T-helper 2 cell treated with Interferon-gamma antibody and Interleukin-4, amounts not matched to agents 5 μg/mL and 100 μg/mL, for 36 hours (primary cell): Measurements from ENCODE around the gene KCNIP4.

Experiments used
- DNase-seq: peaks from one replicate; pipeline ENCODE4 v3.0.0; 2021; ENCODE audit warnings: low spot score
- H3K27ac Mint-ChIP-seq: one replicate; pipeline ENCODE4 v1.8.0; 2021; ENCODE audit warnings: mild to moderate bottlenecking, mixed read lengths
- H3K27me3 Mint-ChIP-seq: one replicate; pipeline ENCODE4 v1.8.0; 2021; ENCODE audit warnings: low read depth, mixed read lengths
- H3K36me3 Mint-ChIP-seq: one replicate; pipeline ENCODE4 v1.8.0; 2021; ENCODE audit warnings: low read depth, mixed read lengths
- H3K4me1 Mint-ChIP-seq: one replicate; pipeline ENCODE4 v1.8.0; 2021; ENCODE audit warnings: low read depth, mixed read lengths
- H3K4me3 Mint-ChIP-seq: one replicate; pipeline ENCODE4 v1.8.0; 2022; ENCODE audit warnings: mild to moderate bottlenecking, moderate library complexity, mixed read lengths
- H3K9me3 Mint-ChIP-seq: one replicate; pipeline ENCODE4 v1.8.0; 2021; ENCODE audit warnings: mixed read lengths

The KCNIP4 gene

DNA sequence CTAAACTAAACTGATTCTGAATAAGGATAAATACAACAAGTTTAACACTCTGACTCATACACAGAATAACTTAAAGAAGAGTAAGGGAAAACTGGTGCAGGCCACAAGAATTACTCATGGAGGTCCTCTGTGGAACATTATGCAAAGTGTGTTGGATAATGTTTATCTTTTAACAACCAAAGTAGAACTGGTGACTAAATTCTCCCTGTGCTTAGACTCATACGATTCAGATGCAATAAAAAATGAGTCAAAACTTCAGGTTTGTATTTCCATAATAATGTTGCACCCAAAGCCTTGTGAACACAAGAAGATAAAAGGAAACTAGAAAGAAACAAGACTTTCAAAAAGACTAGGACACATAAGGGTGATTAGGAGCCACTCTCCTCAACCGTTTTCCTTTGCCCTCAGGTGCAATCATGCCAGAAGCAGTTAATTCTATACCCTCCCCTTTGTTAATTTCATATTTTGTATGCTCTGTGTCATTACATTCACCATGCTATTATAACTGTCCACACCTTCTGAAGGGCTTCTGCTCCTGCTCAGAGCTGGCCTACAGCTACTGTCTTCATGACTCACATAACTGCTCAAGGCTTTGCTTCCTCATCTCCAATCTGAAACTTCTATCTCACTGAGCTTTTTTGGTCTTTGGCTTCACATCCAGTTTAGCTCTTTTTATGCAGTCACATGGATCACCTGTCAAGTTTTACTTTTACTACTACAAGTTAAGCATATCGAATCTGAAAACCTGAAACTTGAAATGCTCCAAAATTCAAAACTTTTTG is 60.2 kb downstream of the KCNIP4 start:
- DNase-seq: no peak
- peaks cover 18% of the 10 kb centered on the region for H3K9me3 Mint-ChIP-seq
- H3K27me3 Mint-ChIP-seq: no peaks in the 10 kb centered on the region
- no peak overlapping the region for H3K27ac Mint-ChIP-seq
- no peaks in the 10 kb centered on the region for H3K4me1 Mint-ChIP-seq
- no peaks in the 10 kb centered on the region for H3K36me3 Mint-ChIP-seq
- H3K4me3 Mint-ChIP-seq: no peak overlapping the region

DNA sequence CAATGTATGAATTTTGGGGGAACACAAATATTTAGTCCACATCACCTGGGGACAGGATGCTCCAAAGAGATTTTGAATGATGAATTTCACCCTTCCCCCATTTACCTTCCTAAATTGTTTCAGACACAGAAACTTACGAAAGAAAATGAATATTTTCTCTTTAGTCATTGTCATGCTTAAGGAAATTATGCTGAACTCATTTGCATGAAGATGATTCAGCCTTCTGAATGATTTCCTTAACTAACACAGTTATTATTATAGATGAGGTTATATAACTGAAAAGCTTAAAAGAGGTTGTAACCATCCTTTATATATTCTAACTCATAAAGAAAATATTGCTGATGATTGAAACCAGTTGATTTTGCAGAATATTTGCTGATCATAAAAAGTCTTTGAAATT is 61.1 kb downstream of the KCNIP4 start:
- no peaks in the 10 kb centered on the region for H3K27me3 Mint-ChIP-seq
- no peaks in the 10 kb centered on the region for H3K36me3 Mint-ChIP-seq
- H3K9me3 Mint-ChIP-seq: peaks cover 18% of the 10 kb centered on the region
- H3K4me1 Mint-ChIP-seq: no peaks in the 10 kb centered on the region
- no peak overlapping the region for H3K4me3 Mint-ChIP-seq
- H3K27ac Mint-ChIP-seq: no peak overlapping the region
- no peak for DNase-seq

DNA sequence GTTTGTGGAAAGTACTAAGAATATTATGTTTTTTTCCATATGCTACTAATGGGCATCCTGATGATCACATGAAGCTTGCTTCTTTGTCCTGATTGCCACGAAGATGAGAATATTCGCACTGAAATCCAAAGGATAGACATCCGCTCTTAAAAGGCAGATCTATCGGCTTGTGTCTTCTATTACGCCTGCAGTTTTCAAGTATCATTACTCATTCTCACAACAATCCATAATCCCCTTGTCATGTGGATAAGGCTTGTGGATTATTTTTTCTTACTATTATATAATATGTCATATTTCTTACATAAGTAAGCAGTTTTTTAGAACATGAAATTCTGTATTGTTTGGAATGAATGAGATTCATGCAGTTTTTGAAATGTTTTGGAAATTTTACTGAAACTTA is 62.8 kb downstream of the KCNIP4 start:
- H3K36me3 Mint-ChIP-seq: no peaks in the 10 kb centered on the region
- H3K4me3 Mint-ChIP-seq: no peak overlapping the region
- no peak overlapping the region for H3K27ac Mint-ChIP-seq
- H3K4me1 Mint-ChIP-seq: no peaks in the 10 kb centered on the region
- no peak for DNase-seq
- no peaks in the 10 kb centered on the region for H3K27me3 Mint-ChIP-seq
- peaks cover 18% of the 10 kb centered on the region for H3K9me3 Mint-ChIP-seq

DNA sequence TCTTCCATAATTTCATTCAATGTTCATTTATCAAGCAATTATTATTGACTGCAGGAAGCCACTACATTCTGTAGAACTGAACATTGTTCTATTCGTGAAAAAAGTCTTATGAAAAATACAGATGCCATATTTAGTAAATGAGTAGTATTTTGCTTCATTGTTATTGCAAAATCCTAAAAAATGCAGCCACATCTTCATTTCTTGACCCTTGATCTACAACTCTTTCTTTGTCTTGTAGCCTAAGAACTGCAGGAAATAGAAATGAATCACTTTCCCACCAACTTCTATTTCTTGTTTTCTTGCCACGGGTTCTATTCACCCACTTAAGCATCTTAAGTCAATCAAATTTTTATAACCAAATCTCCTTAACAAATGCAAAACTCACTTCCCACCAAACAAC is 63.3 kb downstream of the KCNIP4 start:
- Mint-ChIP-seq H3K27ac (no peak overlapping the region), H3K4me3 (no peak overlapping the region), H3K4me1 (no peaks in the 10 kb centered on the region), H3K9me3 (peaks cover 18% of the 10 kb centered on the region), H3K27me3 (no peaks in the 10 kb centered on the region), H3K36me3 (no peaks in the 10 kb centered on the region)
- no peak for DNase-seq

DNA sequence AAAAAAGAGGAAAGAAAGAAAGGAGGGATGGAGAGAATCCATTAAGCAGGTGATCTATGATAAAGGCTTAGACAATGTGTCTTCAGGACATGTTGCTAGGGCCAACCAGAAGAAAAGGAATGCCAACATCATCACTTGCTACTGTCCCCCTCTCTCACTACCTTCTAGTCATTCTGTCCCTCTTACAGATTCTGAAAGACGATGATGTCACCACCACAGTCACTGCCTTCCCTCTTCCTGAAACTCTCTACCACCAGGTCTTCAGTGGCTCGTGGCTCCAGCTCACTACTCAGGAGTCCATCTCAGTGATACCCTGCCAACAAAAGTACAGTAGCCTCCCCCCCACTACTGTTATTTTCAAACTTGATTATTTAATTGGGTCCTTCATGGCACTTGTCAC is 64.0 kb downstream of the KCNIP4 start:
- no peak overlapping the region for H3K27ac Mint-ChIP-seq
- DNase-seq: no peak
- no peak overlapping the region for H3K4me3 Mint-ChIP-seq
- H3K4me1 Mint-ChIP-seq: no peaks in the 10 kb centered on the region
- peaks cover 18% of the 10 kb centered on the region for H3K9me3 Mint-ChIP-seq
- no peaks in the 10 kb centered on the region for H3K36me3 Mint-ChIP-seq
- no peaks in the 10 kb centered on the region for H3K27me3 Mint-ChIP-seq

DNA sequence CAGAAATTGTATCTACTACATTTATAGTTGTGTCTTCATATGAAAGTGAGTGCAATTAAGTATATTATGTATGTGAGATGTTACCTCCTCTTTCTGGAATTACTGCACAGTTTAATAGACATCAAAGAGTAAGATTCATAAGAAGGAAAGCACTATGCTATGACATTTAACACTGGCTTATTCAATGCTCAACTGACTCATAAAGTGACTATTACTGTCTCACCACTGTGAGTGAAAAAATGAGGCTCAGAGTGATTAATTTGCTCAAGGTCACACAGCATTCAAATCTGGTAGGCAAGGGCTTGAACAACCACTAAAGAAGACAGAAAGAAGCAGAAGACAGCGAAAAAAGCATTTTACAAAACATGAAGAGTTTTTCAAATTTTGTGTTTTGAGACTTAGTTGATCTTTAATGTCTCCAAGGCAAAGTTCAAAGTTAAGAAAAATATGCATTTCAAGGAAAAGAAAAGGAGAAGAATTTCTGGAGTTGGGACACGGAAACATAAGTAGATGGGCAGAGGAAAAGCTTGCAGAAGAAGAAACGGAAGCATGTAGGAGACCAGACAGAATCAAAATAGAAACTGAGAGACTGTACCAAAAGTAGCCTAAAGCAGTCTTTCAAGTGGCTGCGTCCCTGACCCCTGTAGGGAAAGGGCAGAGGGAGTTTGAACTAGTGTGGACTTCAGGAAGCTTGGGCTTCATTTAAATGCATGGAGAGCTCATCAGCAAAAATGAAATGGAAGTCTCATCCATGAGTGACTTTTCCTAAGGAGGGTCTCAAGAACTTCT is 66.3 kb downstream of the KCNIP4 start:
- no peak for DNase-seq
- H3K4me3 Mint-ChIP-seq: no peak overlapping the region
- H3K4me1 Mint-ChIP-seq: no peaks in the 10 kb centered on the region
- no peaks in the 10 kb centered on the region for H3K36me3 Mint-ChIP-seq
- H3K27me3 Mint-ChIP-seq: no peaks in the 10 kb centered on the region
- H3K9me3 Mint-ChIP-seq: peaks cover 18% of the 10 kb centered on the region
- H3K27ac Mint-ChIP-seq: no peak overlapping the region

DNA sequence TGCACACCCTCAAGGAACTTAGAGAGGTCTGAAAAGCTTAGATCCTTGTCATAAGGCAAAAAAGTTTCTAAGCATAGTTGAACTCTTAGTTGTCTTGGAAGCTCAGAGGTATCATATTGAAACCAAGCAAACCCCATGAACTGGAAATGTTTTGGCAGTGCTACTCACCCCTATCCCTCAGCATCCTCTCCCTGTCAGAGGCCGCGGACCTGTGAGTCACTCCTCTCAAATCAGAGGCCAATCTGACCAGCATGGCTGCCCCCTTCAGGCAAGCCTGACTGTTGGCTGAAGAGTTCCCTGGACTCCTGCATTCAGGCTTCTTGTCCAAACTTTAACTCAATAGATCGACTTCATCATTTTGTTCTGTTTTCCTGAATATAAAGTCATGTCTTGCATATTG is 69.4 kb downstream of the KCNIP4 start:
- H3K27ac Mint-ChIP-seq: no peak overlapping the region
- DNase-seq: no peak
- H3K9me3 Mint-ChIP-seq: peaks cover 5% of the 10 kb centered on the region
- H3K27me3 Mint-ChIP-seq: no peaks in the 10 kb centered on the region
- H3K4me3 Mint-ChIP-seq: no peak overlapping the region
- H3K36me3 Mint-ChIP-seq: no peaks in the 10 kb centered on the region
- no peaks in the 10 kb centered on the region for H3K4me1 Mint-ChIP-seq

DNA sequence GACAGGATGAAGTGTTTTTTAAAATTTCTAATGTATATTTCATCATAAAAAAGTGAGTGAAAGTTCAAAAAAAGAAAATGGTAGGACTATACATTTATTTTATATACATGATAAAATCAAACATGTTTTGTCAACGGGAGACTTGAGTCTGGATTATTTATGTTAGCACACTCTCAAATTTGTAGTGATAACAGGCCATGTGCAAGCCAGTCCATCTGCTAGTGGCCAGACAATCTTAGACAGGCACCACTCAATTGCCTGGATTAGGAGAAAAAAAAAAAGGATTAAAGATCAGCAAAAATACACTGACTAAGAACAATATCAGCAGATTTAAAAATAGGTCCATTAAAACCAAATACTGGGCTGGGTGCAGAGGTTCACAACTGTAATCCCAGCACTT is 71.9 kb downstream of the KCNIP4 start:
- H3K36me3 Mint-ChIP-seq: no peaks in the 10 kb centered on the region
- H3K4me3 Mint-ChIP-seq: no peak overlapping the region
- no peak overlapping the region for H3K27ac Mint-ChIP-seq
- DNase-seq: no peak
- H3K9me3 Mint-ChIP-seq: peaks cover 2% of the 10 kb centered on the region
- no peaks in the 10 kb centered on the region for H3K4me1 Mint-ChIP-seq
- H3K27me3 Mint-ChIP-seq: no peaks in the 10 kb centered on the region

DNA sequence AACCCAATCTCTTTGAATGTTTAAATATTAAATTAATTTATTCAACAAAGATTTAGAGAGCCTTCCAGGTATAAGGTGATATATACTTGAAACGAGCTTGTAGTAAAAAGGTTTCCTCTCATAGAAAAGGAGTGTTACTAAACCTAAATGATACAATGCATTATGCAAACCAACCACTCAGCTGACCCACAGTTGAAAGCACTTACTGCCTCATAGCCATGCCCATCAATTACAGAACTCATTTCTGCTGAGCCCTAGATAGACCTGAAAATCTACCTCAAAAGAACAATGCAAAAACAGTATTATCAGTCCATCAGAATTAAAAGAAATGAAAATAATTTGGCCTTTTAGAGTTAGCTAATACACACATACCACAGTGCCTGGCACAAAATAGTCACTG is 75.4 kb downstream of the KCNIP4 start:
- no peak overlapping the region for H3K27ac Mint-ChIP-seq
- H3K27me3 Mint-ChIP-seq: no peaks in the 10 kb centered on the region
- peaks cover 3% of the 10 kb centered on the region for H3K9me3 Mint-ChIP-seq
- H3K4me1 Mint-ChIP-seq: no peaks in the 10 kb centered on the region
- H3K4me3 Mint-ChIP-seq: no peak overlapping the region
- no peaks in the 10 kb centered on the region for H3K36me3 Mint-ChIP-seq
- no peak for DNase-seq

DNA sequence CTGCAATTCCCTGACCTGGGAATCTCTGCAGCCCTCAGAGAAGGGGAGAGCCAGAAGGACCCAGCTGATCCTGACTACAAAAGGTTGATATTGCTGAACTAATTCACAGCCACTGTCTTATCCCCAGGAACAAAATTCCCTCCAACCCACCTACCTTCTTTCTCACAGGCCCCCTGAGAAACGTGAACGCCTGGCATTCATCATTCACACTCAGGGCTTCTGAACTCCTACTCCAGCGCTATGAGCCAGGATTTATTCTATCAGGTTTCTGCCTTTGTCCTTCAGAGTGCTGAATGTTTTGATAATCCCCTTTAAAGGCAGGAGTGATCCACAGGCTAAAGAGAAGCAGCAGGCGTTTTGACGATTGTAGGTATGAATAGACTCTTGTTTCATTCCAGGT is 76.5 kb downstream of the KCNIP4 start:
- no peaks in the 10 kb centered on the region for H3K36me3 Mint-ChIP-seq
- H3K4me3 Mint-ChIP-seq: no peak overlapping the region
- DNase-seq: no peak
- H3K27ac Mint-ChIP-seq: no peak overlapping the region
- no peaks in the 10 kb centered on the region for H3K4me1 Mint-ChIP-seq
- no peaks in the 10 kb centered on the region for H3K27me3 Mint-ChIP-seq
- peaks cover 3% of the 10 kb centered on the region for H3K9me3 Mint-ChIP-seq

DNA sequence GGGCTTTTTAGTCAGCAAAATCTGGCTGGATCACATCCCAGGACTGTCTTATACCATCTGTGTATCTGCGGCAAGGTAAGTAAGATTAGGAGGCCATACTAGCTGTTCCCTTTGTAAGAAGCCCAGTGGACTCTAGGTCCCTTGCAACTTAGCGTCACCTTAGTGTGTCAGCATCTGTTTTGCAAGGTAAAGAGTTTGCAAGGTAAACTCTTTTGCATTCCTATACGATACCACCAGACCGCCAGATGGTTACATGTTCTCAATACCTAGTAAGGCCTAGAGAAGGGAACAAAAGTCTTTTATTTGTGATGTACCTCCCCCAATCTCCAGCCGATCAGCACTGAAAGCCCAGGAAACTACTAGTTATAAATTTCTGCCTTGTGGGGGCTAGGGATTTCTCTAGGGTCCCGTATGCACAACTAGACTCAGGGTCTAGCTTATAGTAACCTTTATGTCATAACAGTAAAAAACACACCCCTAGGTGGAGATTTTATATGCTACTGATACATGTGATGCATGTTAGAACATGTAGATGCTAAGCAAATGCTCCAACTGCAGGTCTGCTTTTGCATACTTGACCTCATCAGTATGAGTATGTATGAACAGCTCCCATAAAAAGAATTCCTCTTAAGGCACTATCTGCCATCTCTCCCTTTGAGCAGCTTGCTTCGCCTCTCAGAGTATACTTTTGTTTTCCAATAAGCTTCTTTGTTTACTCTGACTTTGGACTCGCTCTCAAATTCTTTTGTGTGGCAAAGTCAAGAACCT is 78.4 kb downstream of the KCNIP4 start:
- no peak overlapping the region for H3K27ac Mint-ChIP-seq
- H3K4me1 Mint-ChIP-seq: no peaks in the 10 kb centered on the region
- no peak for DNase-seq
- no peak overlapping the region for H3K4me3 Mint-ChIP-seq
- H3K9me3 Mint-ChIP-seq: peaks cover 3% of the 10 kb centered on the region
- H3K36me3 Mint-ChIP-seq: no peaks in the 10 kb centered on the region
- H3K27me3 Mint-ChIP-seq: no peaks in the 10 kb centered on the region

DNA sequence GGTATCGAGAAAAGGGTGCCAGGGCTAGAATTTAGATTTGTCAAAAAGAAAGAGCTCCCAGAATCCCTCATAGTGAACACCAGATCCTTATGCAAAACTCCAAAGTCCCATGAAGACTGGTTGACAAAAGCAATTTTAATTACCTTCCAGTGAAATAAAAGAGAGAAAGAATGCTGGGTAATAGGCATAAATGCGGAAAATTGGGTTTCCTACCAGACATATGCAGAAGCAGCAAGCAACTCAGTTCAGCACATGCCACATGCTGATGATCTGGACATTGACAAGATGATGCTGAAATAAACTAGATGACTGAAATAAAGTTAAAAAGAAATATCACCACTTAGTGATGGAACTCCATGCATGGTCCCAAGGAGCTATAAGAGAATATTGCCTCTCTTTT is 83.9 kb downstream of the KCNIP4 start:
- H3K27ac Mint-ChIP-seq: no peak overlapping the region
- no peaks in the 10 kb centered on the region for H3K4me1 Mint-ChIP-seq
- H3K27me3 Mint-ChIP-seq: no peaks in the 10 kb centered on the region
- no peaks in the 10 kb centered on the region for H3K9me3 Mint-ChIP-seq
- H3K36me3 Mint-ChIP-seq: no peaks in the 10 kb centered on the region
- no peak overlapping the region for H3K4me3 Mint-ChIP-seq
- no peak for DNase-seq

DNA sequence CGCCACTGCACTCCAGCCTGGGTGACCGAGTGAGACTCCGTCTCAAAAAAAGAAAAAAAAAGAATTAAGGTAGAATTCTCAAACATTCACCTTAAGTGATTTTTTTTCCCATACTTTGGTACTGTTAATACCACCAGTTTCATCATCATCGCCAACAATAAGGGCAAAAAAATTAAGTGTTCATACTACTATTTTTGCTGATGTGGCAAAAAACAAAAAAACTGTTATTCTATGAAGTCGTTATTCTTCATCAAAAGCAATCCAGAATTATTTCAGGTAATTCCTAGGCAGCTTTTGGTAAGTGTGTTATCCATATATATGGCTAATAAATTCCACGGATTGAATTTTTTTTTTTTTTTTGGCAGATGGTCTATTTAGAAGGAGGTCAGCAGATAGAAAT is 85.7 kb downstream of the KCNIP4 start:
- Mint-ChIP-seq H3K9me3 (no peaks in the 10 kb centered on the region), H3K4me1 (no peaks in the 10 kb centered on the region), H3K27ac (no peak overlapping the region), H3K4me3 (no peak overlapping the region), H3K27me3 (no peaks in the 10 kb centered on the region), H3K36me3 (no peaks in the 10 kb centered on the region)
- DNase-seq: no peak

DNA sequence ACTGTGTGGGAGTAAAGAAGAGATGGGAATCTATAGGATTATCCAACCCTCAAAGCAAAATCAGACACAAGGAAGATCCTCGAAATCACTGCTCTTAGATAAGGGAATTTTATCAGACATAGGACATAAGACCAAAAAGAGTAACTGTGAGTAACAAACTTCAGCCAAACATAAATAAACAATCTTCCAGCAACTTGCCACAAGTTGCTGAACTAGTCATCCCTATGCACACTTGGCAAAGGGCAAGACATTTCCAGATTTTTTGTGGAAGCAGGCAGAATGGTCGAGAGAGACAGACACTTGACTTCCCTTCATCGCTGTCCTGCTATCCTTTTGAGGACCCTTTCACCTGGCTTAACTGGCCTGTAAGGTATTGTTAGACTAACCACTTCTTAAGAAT is 89.6 kb downstream of the KCNIP4 start:
- Mint-ChIP-seq H3K27me3 (no peaks in the 10 kb centered on the region), H3K27ac (no peak overlapping the region), H3K9me3 (no peaks in the 10 kb centered on the region), H3K36me3 (no peaks in the 10 kb centered on the region), H3K4me1 (no peaks in the 10 kb centered on the region), H3K4me3 (no peak overlapping the region)
- no peak for DNase-seq
